Renal pelvis (tissue), 12 donors: Measurements from ENCODE around the gene IL13RA2. TPM values are rescaled to one million over a fixed set of nuclear protein-coding genes. Genes with fewer than 3 reads are reported as not detected.

Experiments
- DNase-seq: peaks from one replicate; pipeline ENCODE4 v3.0.0-alpha.2; 2013
- long read RNA-seq, 16 experiments: transcript quantifications; one replicate each; lab custom pipeline, GENCODE V29; 2026
- polyA plus RNA-seq, 3 donors: library from polyadenylated mRNA; unstranded; fragments of 120-200 nt; gene quantifications; one replicate each; pipeline ENCODE4 v1.2.1, GENCODE V29; 2013; ENCODE audit not compliant: insufficient read length in 3 of 3

The IL13RA2 gene
- polyA plus RNA-seq = 1 to 10 TPM in 2 of 3 donors, under 1 TPM in 1; 0.58 to 1.8 (median 1.1) TPM
- long read RNA-seq, donor 1 = 0 reads
- long read RNA-seq, donor 2 = 0 reads
- long read RNA-seq, donor 3 = 0 reads
- long read RNA-seq, donor 4 = 0 reads
- long read RNA-seq, donor 5 = 0 reads
- long read RNA-seq, donor 6 = 0 reads
- long read RNA-seq, donor 7 = 0 reads
- long read RNA-seq, donor 8 = 0 reads
- long read RNA-seq, donor 9 = 0 reads
- long read RNA-seq, donor 10 = 0 reads
- long read RNA-seq, donor 11 = 0 reads
- long read RNA-seq, donor 12 = 0 reads
- long read RNA-seq, donor 13 = 0 reads
- long read RNA-seq, donor 14 = 0 reads
- long read RNA-seq, donor 15 = 0 reads
- long read RNA-seq, donor 16 = 0 reads

- no peak for DNase-seq
These were observed at the start of gene IL13RA2 for GRCh38 chrX:115017455-115017854. TSS of gene IL13RA2 (minus strand) at chrX:115017616. CDS start at chrX:115017269, 347 bp downstream.

GRCh38 chrX:115065304-115065703 lies 47.9 kb upstream of the IL13RA2 start:
- DNase-seq = no peak

GRCh38 chrX:115060013-115060412 lies 42.6 kb upstream of the IL13RA2 start:
- DNase-seq = peak; percentile 4

GRCh38 chrX:115058276-115058675 lies 40.9 kb upstream of the IL13RA2 start:
- peak; percentile 28 for DNase-seq

GRCh38 chrX:115054876-115055275 lies 37.5 kb upstream of the IL13RA2 start:
- no peak for DNase-seq

GRCh38 chrX:115053223-115053622 lies 35.8 kb upstream of the IL13RA2 start:
- DNase-seq = no peak

GRCh38 chrX:115047715-115048114 lies 30.3 kb upstream of the IL13RA2 start:
- DNase-seq = no peak

GRCh38 chrX:115047181-115047580 lies 29.8 kb upstream of the IL13RA2 start:
- DNase-seq = no peak

GRCh38 chrX:115040417-115040816 lies 23.0 kb upstream of the IL13RA2 start:
- no peak for DNase-seq

- no peak for DNase-seq
These were observed 21.0 kb upstream of the IL13RA2 start for GRCh38 chrX:115038406-115038805.

- no peak for DNase-seq
These were observed 18.6 kb upstream of the IL13RA2 start for GRCh38 chrX:115036029-115036428.

- DNase-seq = no peak
These were observed 14.6 kb upstream of the IL13RA2 start for GRCh38 chrX:115031989-115032388.

- DNase-seq = peak; percentile 10
These were observed 13.2 kb upstream of the IL13RA2 start for GRCh38 chrX:115030625-115031024.

- DNase-seq = peak; percentile 15
These were observed 12.6 kb upstream of the IL13RA2 start for GRCh38 chrX:115029869-115030570.

- DNase-seq = no peak
These were observed 12.0 kb upstream of the IL13RA2 start for GRCh38 chrX:115029440-115029839.

- DNase-seq = no peak
These were observed 6.4 kb upstream of the IL13RA2 start for GRCh38 chrX:115023811-115024210.

GRCh38 chrX:115023139-115023538 lies 5.7 kb upstream of the IL13RA2 start:
- DNase-seq = no peak

- DNase-seq = no peak
These were observed 3.7 kb upstream of the IL13RA2 start for GRCh38 chrX:115021121-115021520.

- DNase-seq = no peak
These were observed 1.5 kb upstream of the IL13RA2 start for GRCh38 chrX:115018944-115019343.

GRCh38 chrX:115018040-115018647 lies 728 bp upstream of the IL13RA2 start:
- DNase-seq = no peak

- no peak for DNase-seq
These were observed 3.7 kb downstream of the IL13RA2 start for GRCh38 chrX:115013705-115014104.

- DNase-seq = no peak
These were observed 6.0 kb downstream of the IL13RA2 start for GRCh38 chrX:115011428-115011827.

GRCh38 chrX:114999906-115000305 lies 17.5 kb downstream of the IL13RA2 start:
- no peak for DNase-seq
